Islet precursor cell (in vitro differentiated cells): ENCODE measurements around the gene LASP1NB.

Experiments used
- DNase-seq: peaks from one replicate; pipeline ENCODE4 v3.0.0-alpha.2; 2018

Gene LASP1NB

GRCh38 chr17:38897671-38898290 is 27.6 kb upstream of the LASP1NB start:
- DNase-seq: no peak

DNA sequence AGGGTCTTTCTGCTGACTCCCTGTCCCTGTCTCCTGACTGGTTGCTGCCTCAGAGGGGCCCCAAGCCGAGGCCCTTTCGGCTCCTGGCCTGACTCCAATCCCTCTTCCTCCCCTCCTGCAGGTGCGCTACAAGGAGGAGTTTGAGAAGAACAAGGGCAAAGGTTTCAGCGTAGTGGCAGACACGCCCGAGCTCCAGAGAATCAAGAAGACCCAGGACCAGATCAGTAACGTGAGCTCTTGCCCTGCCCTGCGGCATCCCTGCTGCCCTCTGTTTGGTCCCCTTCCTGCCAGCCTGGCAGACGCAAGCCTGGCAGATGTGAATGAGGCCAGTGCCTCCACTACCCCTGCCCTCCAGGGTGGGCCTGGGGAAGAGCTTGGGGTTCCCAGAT is 27.1 kb upstream of the LASP1NB start:
- no peak for DNase-seq

- DNase-seq: no peak
These were observed 26.5 kb upstream of the LASP1NB start for GRCh38 chr17:38898812-38899348.

GRCh38 chr17:38899421-38899820 is 26.0 kb upstream of the LASP1NB start:
- DNase-seq: no peak

DNA sequence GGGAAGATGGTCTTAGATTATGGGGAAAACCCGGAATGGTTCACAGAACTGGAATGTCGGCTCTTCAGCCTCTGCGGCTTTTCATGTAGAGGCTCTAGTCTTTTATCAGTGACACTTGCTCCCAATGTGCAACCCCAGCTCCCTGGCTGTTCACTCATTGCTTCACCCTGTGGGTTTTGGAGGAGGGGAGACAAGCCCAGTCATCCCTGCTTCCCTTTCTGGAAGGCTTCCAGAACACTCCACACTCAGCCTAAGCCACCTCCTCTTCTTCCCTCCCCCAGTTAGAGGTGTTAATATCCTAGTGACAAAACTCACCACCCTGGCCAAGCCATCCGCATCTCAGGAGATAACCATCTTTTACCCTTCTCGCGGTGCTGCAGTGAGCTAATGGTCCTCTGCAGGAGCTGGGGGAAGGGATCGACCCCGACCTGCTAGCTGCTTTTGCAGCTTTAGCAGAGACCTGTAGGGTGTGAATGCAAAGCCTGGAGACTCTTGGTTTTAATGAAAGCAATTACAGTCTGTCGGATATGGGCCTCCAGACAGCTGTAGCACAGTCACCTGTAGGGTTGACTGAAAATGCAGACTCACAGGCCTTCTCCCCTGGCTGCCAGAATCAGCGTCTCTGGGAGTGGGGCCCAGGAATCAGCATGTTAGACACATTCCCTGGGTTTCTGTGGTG is 24.3 kb upstream of the LASP1NB start:
- DNase-seq: peak; percentile 88

DNA sequence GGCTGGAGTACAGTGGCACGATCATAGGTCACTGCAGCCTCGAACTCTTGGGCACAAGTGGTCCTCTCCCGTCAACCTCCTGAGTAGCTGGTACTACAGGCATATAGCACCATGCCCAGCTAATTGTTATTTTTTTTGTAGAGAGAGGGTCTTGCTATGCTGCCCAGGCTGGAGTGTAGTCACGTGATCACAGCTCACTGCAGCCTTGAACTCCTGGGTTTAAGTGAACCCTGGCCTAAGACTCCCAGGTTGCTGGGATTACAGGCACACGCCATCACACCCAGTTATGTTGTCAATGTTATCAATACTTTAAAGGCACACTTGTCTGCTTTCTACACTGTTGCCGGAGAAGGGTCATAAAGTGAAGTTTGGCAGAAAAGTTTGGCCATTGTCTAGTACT is 22.0 kb upstream of the LASP1NB start:
- DNase-seq: no peak

DNA sequence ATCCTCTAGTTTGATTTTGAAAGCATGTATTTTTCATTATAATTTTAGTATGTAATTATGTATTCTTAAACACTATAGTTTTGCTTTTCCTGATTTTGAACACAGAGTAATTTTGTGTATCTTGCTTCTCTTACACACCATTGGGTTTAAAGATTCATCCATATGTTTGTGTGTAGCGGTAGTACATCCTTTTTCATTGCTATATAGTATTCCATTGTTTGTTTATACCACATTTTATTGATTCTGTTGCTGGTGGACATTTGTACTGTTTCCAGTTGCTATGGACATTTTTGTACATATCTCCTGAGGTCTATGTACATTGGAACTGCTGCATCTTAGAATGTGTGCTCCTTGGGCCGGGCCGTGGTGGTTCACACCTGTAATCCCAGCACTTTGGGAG is 20.5 kb upstream of the LASP1NB start:
- DNase-seq: no peak

- DNase-seq: no peak
These were observed 20.0 kb upstream of the LASP1NB start for GRCh38 chr17:38905375-38905774.

- no peak for DNase-seq
These were observed 18.8 kb upstream of the LASP1NB start for GRCh38 chr17:38906460-38907228.

- DNase-seq: peak; percentile 59
These were observed 17.3 kb upstream of the LASP1NB start for GRCh38 chr17:38907930-38908675.

- peak; percentile 65 for DNase-seq
These were observed 16.7 kb upstream of the LASP1NB start for GRCh38 chr17:38908676-38909181.

DNA sequence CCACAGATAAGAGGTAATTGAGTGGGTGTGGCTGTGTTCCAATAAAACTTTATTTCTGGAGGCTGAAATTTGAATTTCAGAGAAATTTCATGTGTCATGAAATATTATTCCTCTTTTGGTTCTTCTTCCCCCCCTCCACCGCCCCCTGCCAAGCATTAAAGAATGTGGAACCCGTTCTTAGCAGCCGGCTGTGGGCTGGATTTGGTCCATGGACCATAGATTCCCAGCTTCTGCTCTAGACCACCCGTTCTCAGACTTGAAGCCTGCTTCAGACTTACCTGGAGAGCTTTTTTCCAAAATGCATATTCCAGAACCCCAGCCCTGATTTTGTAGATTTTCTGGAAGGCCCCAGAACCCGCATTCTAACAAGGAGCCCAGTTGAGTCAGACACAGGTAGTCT is 15.1 kb upstream of the LASP1NB start:
- DNase-seq: peak; percentile 38

DNA sequence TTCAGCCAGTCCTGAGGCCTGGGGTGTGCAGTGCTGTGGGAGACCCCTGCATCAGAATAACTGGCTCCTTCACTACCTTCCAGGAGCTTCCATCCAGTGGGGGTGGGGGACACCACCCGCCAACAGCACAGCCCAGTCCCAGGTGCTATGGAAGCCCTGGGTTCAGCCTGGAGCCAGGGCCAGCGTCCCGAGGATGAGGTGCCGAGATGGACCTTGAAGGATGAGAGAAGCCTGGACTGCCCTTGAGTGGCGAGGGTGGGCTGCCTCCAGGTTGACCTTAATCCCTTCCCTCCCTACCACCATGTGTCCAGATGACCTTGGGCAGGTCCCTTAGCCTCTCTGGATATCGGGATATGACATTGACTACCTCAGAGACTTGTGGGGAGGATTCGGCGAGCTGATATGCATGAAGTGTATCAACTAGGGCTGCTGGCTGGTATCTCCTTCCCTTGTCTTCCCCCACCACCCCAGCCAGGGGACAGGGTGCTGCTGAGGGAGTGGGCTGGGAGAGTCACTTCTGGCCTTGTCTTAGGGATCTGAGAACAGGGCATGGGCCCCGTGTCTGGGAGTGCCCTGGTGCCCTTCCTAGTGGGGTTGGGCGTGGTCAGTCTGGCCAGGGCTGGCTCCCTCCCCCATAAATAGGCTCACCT is 14.2 kb upstream of the LASP1NB start:
- peak; percentile 45 for DNase-seq

DNA sequence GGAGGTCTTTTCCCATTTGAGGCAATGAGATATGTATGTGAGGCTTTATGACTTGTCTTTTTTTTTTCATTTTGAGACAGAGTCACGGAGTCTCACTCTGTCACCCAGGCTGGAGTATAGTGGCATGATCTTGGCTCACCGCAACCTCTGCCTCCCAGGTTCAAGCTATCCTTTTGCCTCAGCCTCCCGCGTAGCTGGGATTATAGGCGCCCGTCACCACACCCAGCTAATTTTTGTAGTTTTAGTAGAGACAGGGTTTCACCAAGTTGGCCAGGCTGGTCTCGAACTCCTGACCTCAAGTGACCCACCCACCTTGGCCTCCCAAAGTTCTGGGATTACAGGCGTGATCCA is 13.7 kb upstream of the LASP1NB start:
- DNase-seq: peak; percentile 22

DNA sequence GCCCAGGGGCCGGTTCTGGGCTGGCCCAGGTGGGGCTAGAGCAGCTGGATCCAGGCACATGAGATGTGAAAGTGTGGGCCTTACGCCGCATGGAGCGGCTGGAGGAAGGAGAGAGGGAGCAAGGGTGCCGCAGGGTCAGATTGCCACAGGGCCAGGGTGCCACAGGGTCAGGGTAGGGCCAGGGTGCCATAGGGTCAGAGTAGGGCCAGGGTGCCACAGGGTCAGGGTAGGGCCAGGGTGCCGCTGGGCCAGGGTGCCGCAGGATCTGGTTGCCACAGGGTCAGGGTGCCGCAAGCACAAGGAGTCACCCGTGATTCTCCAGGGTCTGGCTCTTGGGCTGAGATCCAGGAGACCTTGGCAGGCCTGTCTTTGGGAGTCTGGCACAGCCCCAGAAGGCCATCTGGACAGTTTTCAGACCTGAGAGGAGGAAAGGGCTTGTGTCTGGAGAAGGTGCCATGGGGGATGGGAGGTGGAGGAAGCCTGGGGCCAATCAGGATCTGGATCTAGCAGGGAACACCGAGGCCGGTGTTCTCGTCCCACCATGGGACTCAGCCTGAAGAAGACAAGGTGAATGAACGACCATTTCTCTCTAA is 13.1 kb upstream of the LASP1NB start:
- DNase-seq: peak; percentile 41

GRCh38 chr17:38914741-38915638 is 10.4 kb upstream of the LASP1NB start:
- peak; percentile 76 for DNase-seq

- DNase-seq: peak; percentile 54
These were observed 9.8 kb upstream of the LASP1NB start for GRCh38 chr17:38915639-38915995.

GRCh38 chr17:38916771-38917170 is 8.6 kb upstream of the LASP1NB start:
- DNase-seq: peak; percentile 45

- peak; percentile 32 for DNase-seq
These were observed 8.2 kb upstream of the LASP1NB start for GRCh38 chr17:38917259-38917658.

DNA sequence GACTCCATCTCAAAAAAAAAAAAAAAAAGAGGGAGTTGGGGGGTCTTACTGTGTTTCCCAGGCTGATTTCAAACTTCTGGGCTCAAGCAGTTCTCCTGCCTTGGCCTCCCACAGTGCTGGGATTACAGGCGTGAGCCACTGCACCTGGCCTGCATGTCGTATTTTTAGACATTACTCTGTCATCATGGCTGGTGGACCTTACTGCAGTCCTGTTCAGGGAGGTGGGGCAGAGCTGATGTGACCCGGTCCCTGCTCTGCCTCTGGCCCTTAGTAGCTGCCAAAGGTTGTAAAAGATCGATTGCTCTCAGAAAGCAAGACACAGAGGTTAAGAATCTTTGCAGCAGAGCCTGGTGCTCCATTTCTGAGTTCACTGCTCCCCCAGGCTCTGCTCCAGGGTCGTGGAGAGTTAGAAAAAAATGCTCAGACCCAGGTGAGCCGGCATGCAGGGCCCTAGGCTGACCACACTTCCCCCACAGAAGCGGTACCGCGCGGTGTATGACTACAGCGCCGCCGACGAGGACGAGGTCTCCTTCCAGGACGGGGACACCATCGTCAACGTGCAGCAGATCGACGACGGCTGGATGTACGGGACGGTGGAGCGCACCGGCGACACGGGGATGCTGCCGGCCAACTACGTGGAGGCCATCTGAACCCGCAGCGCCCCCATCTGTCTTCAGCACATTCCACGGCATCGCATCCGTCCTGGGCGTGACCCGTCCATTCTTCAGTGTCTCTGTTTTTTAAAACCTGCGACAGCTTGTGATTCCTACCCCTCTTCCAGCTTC is 7.1 kb upstream of the LASP1NB start:
- peak; percentile 61 for DNase-seq
